Hepatocyte (in vitro differentiated cells): Measurements from ENCODE around the gene NANOG.
"Not testable (repeated sequence)": the region's sequence is repeated elsewhere in the genome, so short reads cannot be mapped to it uniquely, and the experiment has no call there.

ENCODE experiments used
- CTCF ChIP-seq: fragments of 200-600 bp; sonication (generic); IDR thresholded peaks from 2 replicates; pipeline ENCODE4 v1.5.1; 2016; ENCODE audit warnings: antibody characterized with exemption, mild to moderate bottlenecking; ENCODE audit not compliant: poor library complexity
- EZH2 ChIP-seq: fragments of 200-600 bp; sonication (generic); IDR thresholded peaks from 2 replicates; pipeline ENCODE4 v1.6.1; 2016; ENCODE audit warnings: antibody characterized with exemption, mild to moderate bottlenecking, borderline replicate concordance

- not testable (repeated sequence) for TF ChIP-seq CTCF, EZH2
These were observed 58.9 kb downstream of the NANOG start for GRCh38 chr12:7848098-7848422.
